Liver (tissue), 5 donors: ENCODE data around the gene TRIM60. TPM values are rescaled to one million over a fixed set of nuclear protein-coding genes. Genes with fewer than 3 reads are reported as not detected.

Source experiments
- polyA plus RNA-seq, 2 donors: library from polyadenylated mRNA; stranded (reverse) in 1 of 2; unstranded in 1 of 2; fragments of 200-250 nt in 1 of 2; fragments of >200 nt in 1 of 2; fragmentation: Nextera tagmentation in 1 of 2; extraction: Ambion mirVana in 1 of 2; gene quantifications; one replicate each; pipeline versions ENCODE4 v1.2.1 to v1.2.3, GENCODE V29; 2013 to 2015
- small RNA-seq: library from RNA; depleted of rRNA; stranded (forward); fragments of <200 nt; gene quantifications from one replicate; pipeline ENCODE3, GENCODE V24; 2014
- total RNA-seq, 2 donors: library from RNA; depleted of rRNA; stranded (reverse); fragments of >200 nt; gene quantifications; one replicate each; pipeline ENCODE4 v1.2.3, GENCODE V29; 2014
- donor health status: healthy.
- donor health status: healthy.
- donor health status: healthy.

Gene TRIM60
- total and polyA plus RNA-seq, 4 donors, result not detected

Small RNAs within 50 kb of the gene (small RNA-seq; reads per million reads assigned to genes)
- not detected for gene AC106872.12

Other genes starting within 250 kb of the TRIM60 start
- gene APELA, start 154.8 kb upstream of the TRIM60 start, total RNA-seq, result 1 to 10 TPM in 1 of 2 donors, not detected in 1; 1.6 TPM
- gene APELA, start 154.8 kb upstream of the TRIM60 start, polyA plus RNA-seq, result not detected
- gene TRIM61, start 54.3 kb upstream of the TRIM60 start, total RNA-seq, result 1 to 10 TPM in 1 of 2 donors, under 1 TPM in 1; 0.50 to 1.4 TPM
- gene TRIM61, start 54.3 kb upstream of the TRIM60 start, polyA plus RNA-seq, result under 1 TPM; 0.13 to 0.46 TPM
- gene TRIM75, start 21.9 kb downstream of the TRIM60 start, total RNA-seq, result not detected
- gene TRIM75, start 21.9 kb downstream of the TRIM60 start, polyA plus RNA-seq, result not detected
- 10 to 100 TPM; 10.6 to 19.6 TPM for gene TMEM192, start 80.9 kb downstream of the TRIM60 start, total RNA-seq
- 10 to 100 TPM; 18.3 to 20.3 TPM for gene TMEM192, start 80.9 kb downstream of the TRIM60 start, polyA plus RNA-seq
- gene KLHL2, start 175.6 kb downstream of the TRIM60 start, total RNA-seq, result 10 to 100 TPM in 1 of 2 donors, 1 to 10 TPM in 1; 10.0 to 37.9 TPM
- gene KLHL2, start 175.6 kb downstream of the TRIM60 start, polyA plus RNA-seq, result 10 to 100 TPM; 11.4 to 15.8 TPM